Common myeloid progenitor, CD34-positive (primary cell): ENCODE measurements around the gene ELL2.

Experiments
- CTCF ChIA-PET: fragments of 350-600 bp; sonication (Branson Sonifier 250); formaldehyde crosslinking; loops from one replicate; lab custom pipeline; 2021; ENCODE audit warnings: antibody characterized with exemption; lab: Charles Lee
- POLR2A ChIA-PET: fragments of 350-600 bp; sonication (Branson Sonifier 250); formaldehyde crosslinking; loops from one replicate; lab custom pipeline; 2021; ENCODE audit warnings: antibody characterized with exemption; lab: Charles Lee
- DNase-seq, 3 donors: peaks; one replicate each; pipeline versions ENCODE4 v3.0.0 to v3.0.0-alpha.2; 2013
- H3K27ac ChIP-seq, 2 experiments: 1 replicate in 1 of 2; 2 replicates in 1 of 2; pipeline ENCODE4 v1.7.0; 2013; ENCODE audit warnings: inconsistent platforms in 2 of 2, low read length in 2 of 2, mild to moderate bottlenecking in 2 of 2, low read depth in 1 of 2, moderate library complexity in 1 of 2; ENCODE audit not compliant: severe bottlenecking in 2 of 2, insufficient read depth in 1 of 2, poor library complexity in 1 of 2
- H3K27me3 ChIP-seq, 5 experiments: replicated peaks in 2 of 5; 1 replicate in 3 of 5; 2 replicates in 2 of 5; pipeline versions ENCODE4 v1.6.1 to v1.7.0; 2013; ENCODE audit warnings: low read length in 4 of 5, mild to moderate bottlenecking in 2 of 5, moderate library complexity in 2 of 5, inconsistent platforms in 1 of 5; ENCODE audit not compliant: insufficient read depth in 5 of 5, control insufficient read depth in 4 of 5
- H3K36me3 ChIP-seq, 4 experiments: 1 replicate in 2 of 4; 2 replicates in 2 of 4; pipeline versions ENCODE4 v1.6.1 to v1.7.0; 2013; ENCODE audit warnings: low read length in 3 of 4, control low read depth in 1 of 4, mild to moderate bottlenecking in 1 of 4; ENCODE audit not compliant: control insufficient read depth in 4 of 4, insufficient read depth in 4 of 4
- H3K4me1 ChIP-seq, 4 experiments: 1 replicate in 3 of 4; 2 replicates in 1 of 4; pipeline versions ENCODE4 v1.6.1 to v1.7.1; 2013; ENCODE audit warnings: low read length in 3 of 4, mild to moderate bottlenecking in 3 of 4, control low read depth in 1 of 4, inconsistent platforms in 1 of 4, moderate library complexity in 1 of 4; ENCODE audit not compliant: control insufficient read depth in 4 of 4, insufficient read depth in 4 of 4; ENCODE audit errors: control extremely low read depth in 1 of 4
- H3K4me3 ChIP-seq, 7 experiments: 1 replicate in 4 of 7; 2 replicates in 3 of 7; pipeline versions ENCODE4 v1.5.1 to v1.7.0; 2013; ENCODE audit warnings: mild to moderate bottlenecking in 7 of 7, low read length in 6 of 7, moderate library complexity in 6 of 7, inconsistent platforms in 2 of 7, low read depth in 2 of 7, control low read depth in 1 of 7; ENCODE audit not compliant: insufficient read depth in 4 of 7, control insufficient read depth in 1 of 7; ENCODE audit errors: extremely low read depth in 1 of 7
- H3K9me3 ChIP-seq, 5 experiments: 1 replicate in 4 of 5; 2 replicates in 1 of 5; pipeline versions ENCODE4 v1.6.1 to v1.7.1; 2013; ENCODE audit warnings: low read length in 4 of 5, mild to moderate bottlenecking in 2 of 5, inconsistent platforms in 1 of 5, low read depth in 1 of 5, moderate library complexity in 1 of 5; ENCODE audit not compliant: control insufficient read depth in 4 of 5, insufficient read depth in 2 of 5; ENCODE audit errors: control extremely low read depth in 1 of 5
- WGBS: methylation state at CpG from one replicate; pipeline ENCODE4 v1.1.5; 2013; ENCODE audit not compliant: insufficient coverage; 5-methylcytosine and 5-hydroxymethylcytosine counted together

Gene ELL2

DNA sequence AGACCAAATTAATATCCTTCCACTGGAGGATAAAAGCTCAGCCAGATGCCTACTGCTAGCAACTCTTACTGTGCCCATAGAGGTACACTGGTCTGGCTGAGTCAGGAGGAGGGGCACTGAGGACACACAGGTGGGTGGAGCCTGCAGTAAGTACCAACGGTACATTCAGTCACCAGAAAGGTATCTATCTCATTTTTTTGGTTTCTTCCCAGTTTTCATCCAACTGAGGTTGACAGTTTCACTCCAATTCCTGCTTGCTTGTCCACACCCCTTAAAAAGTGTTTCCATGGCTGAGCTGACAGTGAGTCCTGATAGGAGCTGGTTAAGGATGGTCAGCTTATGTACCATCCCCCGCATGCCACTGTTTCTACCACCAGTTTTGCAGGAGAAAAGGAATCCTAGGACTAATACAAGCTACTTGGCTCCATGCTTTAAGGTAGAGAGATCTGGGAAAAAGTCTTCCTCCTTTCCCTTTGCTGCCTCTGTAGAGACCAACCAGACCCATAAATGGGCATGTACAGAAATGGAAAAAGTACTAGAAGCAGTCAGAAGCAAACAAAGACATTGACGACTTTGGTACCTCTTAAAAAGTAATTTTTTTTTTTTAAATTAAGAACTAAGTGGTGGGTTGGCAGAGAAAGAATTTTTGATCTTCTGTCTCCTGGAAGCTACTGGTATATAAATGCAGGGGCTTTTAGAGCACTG is 3.2 kb downstream of the ELL2 start:
- ChIA-PET POLR2A (no interaction called here), CTCF (interaction anchor here (0.8 to 5.9 kb wide), 10 partner anchors 8 to 379 kb away, joined by 3 to 39 read pairs (median 3); no protein-coding TSS in a partner anchor)
- no peak overlapping the region for H3K4me3 ChIP-seq
- H3K36me3 ChIP-seq = no peaks in the 10 kb centered on the region
- H3K4me1 ChIP-seq = peaks cover 4 to 26% (median 18%) of the 10 kb centered on the region in 4 experiments
- peaks cover 0 to 13% (median 0%) of the 10 kb centered on the region in 5 experiments for H3K27me3 ChIP-seq
- no peak overlapping the region for H3K27ac ChIP-seq
- no peak for DNase-seq
- WGBS = 100% methylated on average over 2 of the region's 3 CpGs
- H3K9me3 ChIP-seq = no peaks in the 10 kb centered on the region

DNA sequence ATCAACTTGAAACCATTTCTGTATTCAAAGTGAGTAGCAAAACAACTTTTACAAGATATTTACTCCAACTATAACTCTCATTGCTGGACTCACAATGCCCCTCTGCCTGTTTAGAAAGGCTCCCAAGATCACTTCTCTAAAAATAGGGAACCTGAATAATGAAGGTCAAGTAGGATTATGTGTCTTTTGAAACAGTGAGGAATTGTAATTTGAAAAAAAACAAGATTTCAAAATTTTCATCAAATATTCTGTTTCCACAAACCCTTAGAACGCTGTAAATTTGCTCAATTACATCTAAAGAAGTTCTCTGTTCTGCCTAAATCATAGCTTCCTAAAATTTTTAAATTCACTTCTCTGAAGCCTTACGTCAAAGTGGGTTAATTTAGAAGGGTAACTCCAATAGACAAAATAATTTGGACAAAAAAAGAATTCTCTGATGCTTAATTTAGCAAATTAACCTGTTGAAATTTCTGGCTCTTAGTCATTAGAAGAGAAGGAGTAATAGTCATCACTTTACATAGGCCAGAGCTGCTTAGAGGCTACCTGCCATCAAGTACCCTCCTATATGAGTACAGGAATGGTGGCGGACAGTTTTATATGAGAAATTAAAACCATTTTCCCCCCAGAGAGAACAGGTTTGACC is 4.0 kb downstream of the ELL2 start:
- Histone ChIP-seq H3K27me3 (peaks cover 0 to 13% (median 0%) of the 10 kb centered on the region in 5 experiments), H3K36me3 (no peaks in the 10 kb centered on the region), H3K4me1 (peaks cover 4 to 23% (median 18%) of the 10 kb centered on the region in 4 experiments), H3K27ac (no peak overlapping the region), H3K4me3 (no peak overlapping the region), H3K9me3 (no peaks in the 10 kb centered on the region)
- WGBS = no CpG with 5 or more reads among the region's 3 CpGs
- CTCF ChIA-PET = interaction anchor here (0.8 to 1.3 kb wide), 6 partner anchors 16 to 379 kb away, joined by 3 read pairs; no protein-coding TSS in a partner anchor
- POLR2A ChIA-PET = no interaction called here
- no peak for DNase-seq

- no peaks in the 10 kb centered on the region for H3K9me3 ChIP-seq
- CTCF ChIA-PET = interaction anchor here (1.3 kb wide), 1 partner anchor 19 kb away, joined by 3 read pairs; no protein-coding TSS in a partner anchor
- POLR2A ChIA-PET = no interaction called here
- no peak overlapping the region for H3K4me3 ChIP-seq
- no peak overlapping the region for H3K27ac ChIP-seq
- no peaks in the 10 kb centered on the region for H3K36me3 ChIP-seq
- peaks cover 4 to 16% (median 14%) of the 10 kb centered on the region in 4 experiments for H3K4me1 ChIP-seq
- DNase-seq = no peak
- peaks cover 0 to 13% (median 0%) of the 10 kb centered on the region in 5 experiments for H3K27me3 ChIP-seq
Measured at GRCh38 chr5:95956900-95957293, 4.8 kb downstream of the ELL2 start.

GRCh38 chr5:95956021-95956899 is 5.4 kb downstream of the ELL2 start:
- no peak for DNase-seq
- Histone ChIP-seq H3K4me3 (no peak overlapping the region), H3K36me3 (no peaks in the 10 kb centered on the region), H3K9me3 (no peaks in the 10 kb centered on the region), H3K27ac (no peak overlapping the region), H3K27me3 (peaks cover 0 to 13% (median 0%) of the 10 kb centered on the region in 5 experiments), H3K4me1 (peaks cover 4 to 16% (median 14%) of the 10 kb centered on the region in 4 experiments)
- ChIA-PET CTCF (interaction anchor here (1.1 to 1.7 kb wide), 3 partner anchors 66 to 383 kb away, joined by 3 to 10 read pairs (median 3); no protein-coding TSS in a partner anchor), POLR2A (no interaction called here)
- no CpG with 5 or more reads among the region's 2 CpGs for WGBS

DNA sequence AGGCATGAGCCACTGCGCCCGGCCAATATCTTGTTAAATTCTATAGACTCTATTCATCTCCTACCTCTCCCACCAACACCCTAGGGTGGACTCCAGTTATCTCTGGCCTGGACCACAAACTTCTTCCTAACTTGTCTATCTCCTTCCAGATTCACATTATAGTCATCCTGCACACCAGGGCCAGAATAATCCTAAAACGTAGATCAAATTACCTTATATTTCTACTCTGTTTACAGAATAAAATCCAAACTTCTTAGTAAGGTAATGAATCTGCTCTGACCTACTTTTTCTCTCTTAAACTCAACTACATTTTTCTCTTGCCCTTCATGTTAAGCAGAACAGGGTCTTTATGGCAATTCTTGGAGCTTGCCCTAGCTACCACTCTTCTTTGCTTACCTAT is 6.9 kb downstream of the ELL2 start:
- 91% methylated on average over 3 of the region's 3 CpGs for WGBS
- peaks cover 0 to 5% (median 0%) of the 10 kb centered on the region in 5 experiments for H3K27me3 ChIP-seq
- POLR2A ChIA-PET = no interaction called here
- CTCF ChIA-PET = interaction anchor here (1.2 to 1.7 kb wide), 2 partner anchors 51 to 381 kb away, joined by 3 to 10 read pairs; no protein-coding TSS in a partner anchor
- peaks cover 0 to 4% (median 1%) of the 10 kb centered on the region in 4 experiments for H3K4me1 ChIP-seq
- no peaks in the 10 kb centered on the region for H3K9me3 ChIP-seq
- no peaks in the 10 kb centered on the region for H3K36me3 ChIP-seq
- no peak overlapping the region for H3K27ac ChIP-seq
- H3K4me3 ChIP-seq = no peak overlapping the region
- DNase-seq = no peak

DNA sequence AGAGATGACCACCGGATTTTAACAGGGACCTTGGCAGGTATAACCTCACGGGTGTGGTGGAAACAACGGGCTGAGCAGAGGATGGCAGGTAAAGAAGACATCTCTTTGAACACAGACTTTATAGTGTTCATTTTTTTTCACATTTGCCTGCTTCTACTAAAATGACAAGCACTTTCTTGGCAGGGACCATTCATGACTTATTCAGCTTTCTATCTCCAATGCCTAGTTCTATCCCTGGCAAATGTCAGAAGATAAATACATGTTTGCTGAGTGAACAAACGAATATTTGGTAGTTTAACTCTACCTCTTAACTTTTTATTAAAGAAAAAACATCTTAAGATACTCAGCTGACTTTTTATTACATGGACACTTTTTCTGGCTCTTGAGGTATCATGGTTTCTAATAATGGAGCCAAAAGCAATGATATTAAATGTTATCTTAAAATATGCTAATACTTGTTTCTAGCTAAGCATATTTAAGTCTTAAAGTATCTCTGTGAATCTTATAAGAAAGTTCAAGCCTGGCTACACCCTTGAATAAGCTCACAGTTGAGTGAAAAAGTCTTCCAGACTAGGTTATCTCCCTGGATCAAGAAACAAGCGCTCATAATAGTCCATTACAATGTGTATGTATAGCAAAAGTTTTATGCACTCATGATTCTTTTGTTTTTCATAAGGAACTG is 8.5 kb downstream of the ELL2 start:
- CTCF ChIA-PET = interaction anchor here (1.9 kb wide), 1 partner anchor 383 kb away, joined by 4 read pairs; no protein-coding TSS in a partner anchor

More for the DNA sequence above, 8.5 kb downstream of the ELL2 start:
- POLR2A ChIA-PET = no interaction called here
- no peaks in the 10 kb centered on the region for H3K27me3 ChIP-seq
- no peaks in the 10 kb centered on the region for H3K9me3 ChIP-seq
- peaks cover 0 to 4% (median 0%) of the 10 kb centered on the region in 4 experiments for H3K4me1 ChIP-seq
- no peak for DNase-seq
- no peak overlapping the region for H3K27ac ChIP-seq
- no peak overlapping the region for H3K4me3 ChIP-seq
- 100% methylated on average over 2 of the region's 5 CpGs for WGBS
- no peaks in the 10 kb centered on the region for H3K36me3 ChIP-seq
